Tibial artery (tissue), 4 donors: ENCODE data around the gene EFCAB6.

ENCODE experiments used
- DNase-seq, 2 donors: peaks; one replicate each; pipeline ENCODE4 v3.0.0-alpha.2; 2019
- H3K27ac ChIP-seq, 2 donors: fragments of 200-600 bp; sonication (generic) in 1 of 2; 1 replicate in 1 of 2; 2 replicates in 1 of 2; pipeline ENCODE4 v1.5.1; 2018 to 2019; ENCODE audit warnings: mild to moderate bottlenecking in 1 of 2
- H3K27me3 ChIP-seq, 2 donors: fragments of 200-600 bp; sonication (generic) in 1 of 2; one replicate each; pipeline versions ENCODE4 v1.5.1 to v1.6.0; 2016 to 2019
- H3K36me3 ChIP-seq, 3 donors: fragments of 200-600 bp; sonication (generic) in 2 of 3; one replicate each; pipeline ENCODE4 v1.5.1; 2016 to 2019; ENCODE audit warnings: mild to moderate bottlenecking in 2 of 3
- H3K4me1 ChIP-seq, 4 donors: fragments of 200-600 bp; sonication (generic) in 2 of 4; 1 replicate in 3 of 4; 2 replicates in 1 of 4; pipeline ENCODE4 v1.5.1; 2016 to 2019
- H3K4me3 ChIP-seq, 2 donors: fragments of 200-600 bp; sonication (generic) in 1 of 2; 1 replicate in 1 of 2; 2 replicates in 1 of 2; pipeline ENCODE4 v1.5.1; 2018 to 2019; ENCODE audit warnings: mild to moderate bottlenecking in 2 of 2
- H3K9me3 ChIP-seq, 3 donors: fragments of 200-600 bp; sonication (generic) in 1 of 3; one replicate each; pipeline ENCODE4 v1.5.1; 2016 to 2019
- intact Hi-C: fragments of 100-400 bp; cut with DNase I; formaldehyde crosslinking; loops from one replicate; pipeline ENCODE4 v1.15.0; 2023; ENCODE audit warnings: low total_unique reads
- TF ChIP-seq, protein P1 (sequence below), 2 experiments: fragments of 200-600 bp in 1 of 2; fragments of 450-650 bp in 1 of 2; IDR thresholded peaks; one replicate each; pipeline ENCODE4 v1.5.1; 2017 to 2019; ENCODE audit warnings: antibody characterized with exemption in 2 of 2, mild to moderate bottlenecking in 1 of 2, moderate library complexity in 1 of 2

Gene EFCAB6

DNA sequence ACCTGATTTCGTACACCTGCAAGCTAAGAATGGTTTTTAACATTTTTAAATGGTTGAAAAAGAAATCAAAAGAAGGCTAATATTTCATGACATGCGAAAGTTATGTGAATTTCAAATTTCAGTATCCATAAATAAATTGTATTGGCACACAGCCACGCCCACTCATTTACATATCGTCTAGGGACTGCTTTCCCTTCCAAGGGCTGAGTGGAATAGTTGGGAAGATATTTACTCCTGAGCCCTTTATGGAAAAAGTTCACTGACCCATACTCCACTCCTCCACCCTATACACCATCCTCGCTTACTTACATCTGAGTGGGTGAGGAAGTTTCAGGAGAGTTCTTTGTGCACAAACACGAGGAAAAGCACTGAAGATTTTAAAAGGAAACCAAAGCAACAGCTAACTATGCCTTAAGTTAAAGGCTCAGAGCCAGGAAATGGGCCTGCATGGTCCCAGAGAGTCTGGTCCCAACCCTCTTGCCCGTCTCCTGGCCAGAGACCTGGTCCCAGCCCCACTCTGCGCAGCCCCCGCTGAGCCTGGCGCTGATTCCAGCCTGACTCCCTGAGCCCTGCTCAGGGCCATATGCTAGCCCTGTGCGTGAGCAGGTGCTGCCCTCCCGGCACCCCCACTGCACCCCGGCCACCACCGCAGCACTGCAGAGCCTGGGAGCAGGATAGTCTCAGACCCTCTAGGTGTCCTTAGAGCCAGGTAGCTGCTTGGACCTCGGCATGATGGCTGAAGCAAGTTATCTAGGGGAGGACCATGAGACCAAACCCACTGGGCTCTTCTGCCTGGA is 69.8 kb downstream of the EFCAB6 start:
- Histone ChIP-seq H3K27me3 (peaks cover 0 to 2% of the 10 kb centered on the region in 2 donors), H3K36me3 (no peaks in the 10 kb centered on the region), H3K27ac (no peak overlapping the region), H3K9me3 (no peaks in the 10 kb centered on the region), H3K4me1 (no peaks in the 10 kb centered on the region), H3K4me3 (no peak overlapping the region)
- intact Hi-C loops, result no loop called here
- TF ChIP-seq, protein P1, sequence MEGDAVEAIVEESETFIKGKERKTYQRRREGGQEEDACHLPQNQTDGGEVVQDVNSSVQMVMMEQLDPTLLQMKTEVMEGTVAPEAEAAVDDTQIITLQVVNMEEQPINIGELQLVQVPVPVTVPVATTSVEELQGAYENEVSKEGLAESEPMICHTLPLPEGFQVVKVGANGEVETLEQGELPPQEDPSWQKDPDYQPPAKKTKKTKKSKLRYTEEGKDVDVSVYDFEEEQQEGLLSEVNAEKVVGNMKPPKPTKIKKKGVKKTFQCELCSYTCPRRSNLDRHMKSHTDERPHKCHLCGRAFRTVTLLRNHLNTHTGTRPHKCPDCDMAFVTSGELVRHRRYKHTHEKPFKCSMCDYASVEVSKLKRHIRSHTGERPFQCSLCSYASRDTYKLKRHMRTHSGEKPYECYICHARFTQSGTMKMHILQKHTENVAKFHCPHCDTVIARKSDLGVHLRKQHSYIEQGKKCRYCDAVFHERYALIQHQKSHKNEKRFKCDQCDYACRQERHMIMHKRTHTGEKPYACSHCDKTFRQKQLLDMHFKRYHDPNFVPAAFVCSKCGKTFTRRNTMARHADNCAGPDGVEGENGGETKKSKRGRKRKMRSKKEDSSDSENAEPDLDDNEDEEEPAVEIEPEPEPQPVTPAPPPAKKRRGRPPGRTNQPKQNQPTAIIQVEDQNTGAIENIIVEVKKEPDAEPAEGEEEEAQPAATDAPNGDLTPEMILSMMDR (IDR thresholded peaks at IDR 0.05), result no peak
- DNase-seq, result no peak

DNA sequence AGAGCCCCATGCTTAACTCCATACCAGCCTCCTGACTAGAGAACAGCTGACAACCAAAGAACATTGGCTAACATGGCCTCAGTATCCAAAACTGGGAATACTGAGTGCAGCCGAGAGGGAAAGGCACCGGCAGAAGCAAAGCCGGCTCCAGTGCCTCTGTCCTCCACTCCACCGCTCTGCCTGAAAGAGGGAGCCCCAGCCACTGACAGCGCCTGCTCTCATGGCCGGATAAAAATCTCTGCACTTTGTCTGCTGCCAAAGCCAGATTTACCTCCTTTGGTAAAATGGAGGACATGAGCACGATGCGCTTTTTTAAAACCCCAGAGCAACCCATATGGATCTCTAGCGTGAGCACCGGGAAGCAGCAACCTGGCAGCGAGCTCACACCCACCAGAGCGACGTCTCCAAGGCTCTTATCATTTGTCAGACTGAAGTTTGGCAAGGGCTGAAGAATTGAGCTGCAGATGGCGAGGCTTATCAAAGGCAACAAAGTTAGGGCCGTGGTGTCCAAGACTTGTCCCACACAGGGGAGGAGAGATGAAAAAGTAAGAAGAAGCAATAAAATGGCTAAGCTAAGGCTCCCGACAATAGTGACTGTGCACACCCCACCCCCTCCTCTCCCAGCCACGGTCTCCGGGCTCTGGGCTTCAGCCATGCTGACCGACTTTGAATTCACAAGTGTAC is 71.4 kb downstream of the EFCAB6 start:
- H3K4me1 ChIP-seq, result no peaks in the 10 kb centered on the region
- H3K27ac ChIP-seq, result no peak overlapping the region
- peaks cover 0 to 2% of the 10 kb centered on the region in 2 donors for H3K27me3 ChIP-seq
- TF ChIP-seq, protein P1 (IDR thresholded peaks at IDR 0.05), result no peak
- H3K4me3 ChIP-seq, result no peak overlapping the region
- H3K36me3 ChIP-seq, result no peaks in the 10 kb centered on the region
- no peaks in the 10 kb centered on the region for H3K9me3 ChIP-seq
- no peak for DNase-seq
- intact Hi-C loops, result no loop called here

GRCh38 chr22:43739851-43740379 is 72.2 kb downstream of the EFCAB6 start:
- no peaks in the 10 kb centered on the region for H3K36me3 ChIP-seq
- H3K27me3 ChIP-seq, result peaks cover 0 to 2% of the 10 kb centered on the region in 2 donors
- peak in 1 of 2 donors; percentile 47 for DNase-seq
- H3K4me3 ChIP-seq, result no peak overlapping the region
- TF ChIP-seq, protein P1 (IDR thresholded peaks at IDR 0.05), result no peak
- H3K9me3 ChIP-seq, result no peaks in the 10 kb centered on the region
- intact Hi-C loops, result no loop called here
- no peak overlapping the region for H3K27ac ChIP-seq
- no peaks in the 10 kb centered on the region for H3K4me1 ChIP-seq

DNA sequence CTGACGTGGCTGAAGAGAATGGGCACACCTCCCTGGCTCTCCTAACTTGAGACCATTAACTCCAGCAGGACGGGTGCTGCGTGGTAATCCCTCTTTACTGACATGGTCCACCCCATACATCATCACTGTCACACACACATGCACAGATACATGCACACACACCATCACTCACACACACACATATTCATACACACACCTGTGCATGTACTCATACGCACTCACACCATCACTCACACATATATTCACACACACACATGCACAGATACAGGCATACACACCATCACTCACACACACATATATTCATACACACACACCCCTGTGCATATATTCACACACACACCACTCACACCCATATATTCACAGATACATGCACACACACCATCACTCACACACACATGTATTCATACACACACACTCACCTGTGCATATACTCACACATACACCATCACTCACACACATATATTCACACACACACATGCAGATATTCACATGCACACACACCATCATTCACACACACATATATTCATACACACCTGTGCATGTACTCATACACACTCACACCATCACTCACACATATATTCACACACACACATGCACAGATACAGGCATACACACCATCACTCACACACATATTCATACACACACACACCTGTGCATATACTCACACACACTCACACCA is 74.8 kb downstream of the EFCAB6 start:
- intact Hi-C loops, result no loop called here
- Histone ChIP-seq H3K36me3 (no peaks in the 10 kb centered on the region), H3K27ac (no peak overlapping the region), H3K4me3 (no peak overlapping the region), H3K4me1 (no peaks in the 10 kb centered on the region), H3K9me3 (no peaks in the 10 kb centered on the region), H3K27me3 (no peaks in the 10 kb centered on the region)
- no peak for DNase-seq
- TF ChIP-seq, protein P1 (IDR thresholded peaks at IDR 0.05), result no peak

GRCh38 chr22:43736651-43737050 is 75.5 kb downstream of the EFCAB6 start:
- Histone ChIP-seq H3K36me3 (no peaks in the 10 kb centered on the region), H3K4me3 (no peak overlapping the region), H3K27me3 (no peaks in the 10 kb centered on the region), H3K4me1 (no peaks in the 10 kb centered on the region), H3K27ac (no peak overlapping the region), H3K9me3 (no peaks in the 10 kb centered on the region)
- DNase-seq, result no peak
- intact Hi-C loops, result no loop called here
- TF ChIP-seq, protein P1 (IDR thresholded peaks at IDR 0.05), result no peak
